Activated effector memory CD4-positive, alpha-beta T cell treated with Interleukin-2 at 50 U/mL for 16 hours (primary cell): ENCODE data around the gene CCDC12.
"Not testable (repeated sequence)": the region's sequence is repeated elsewhere in the genome, so short reads cannot be mapped to it uniquely, and the experiment has no call there.

Experiments
- DNase-seq: peaks from one replicate; pipeline ENCODE4 v3.0.0-alpha.2; 2020

The CCDC12 gene

GRCh38 chr3:46921041-46921440 lies 55.5 kb downstream of the CCDC12 start:
- DNase-seq: no peak

- DNase-seq: no peak
These were observed 57.9 kb downstream of the CCDC12 start for GRCh38 chr3:46918634-46919033.

- no peak for DNase-seq
These were observed 58.3 kb downstream of the CCDC12 start for GRCh38 chr3:46918202-46918601.

GRCh38 chr3:46917257-46917656 lies 59.3 kb downstream of the CCDC12 start:
- no peak for DNase-seq

DNA sequence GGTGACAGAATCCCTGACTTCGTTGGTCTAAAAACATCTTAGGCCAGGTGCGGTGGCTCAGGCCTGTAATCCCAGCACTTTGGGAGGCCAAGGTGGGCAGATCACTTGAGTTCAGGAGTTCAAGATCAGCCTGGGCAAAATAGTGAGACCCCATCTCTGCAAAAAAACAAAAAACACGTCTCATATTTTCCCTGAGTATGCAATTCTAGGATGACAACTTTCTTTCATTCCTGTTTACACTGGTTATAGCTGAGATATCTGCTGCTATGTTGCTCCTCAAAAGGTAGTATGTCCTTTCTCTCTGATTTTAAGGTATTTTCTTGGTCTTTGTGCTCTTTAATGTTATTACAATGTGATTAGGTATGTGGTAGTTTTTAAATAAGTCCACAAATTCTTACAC lies 59.7 kb downstream of the CCDC12 start:
- DNase-seq: no peak

DNA sequence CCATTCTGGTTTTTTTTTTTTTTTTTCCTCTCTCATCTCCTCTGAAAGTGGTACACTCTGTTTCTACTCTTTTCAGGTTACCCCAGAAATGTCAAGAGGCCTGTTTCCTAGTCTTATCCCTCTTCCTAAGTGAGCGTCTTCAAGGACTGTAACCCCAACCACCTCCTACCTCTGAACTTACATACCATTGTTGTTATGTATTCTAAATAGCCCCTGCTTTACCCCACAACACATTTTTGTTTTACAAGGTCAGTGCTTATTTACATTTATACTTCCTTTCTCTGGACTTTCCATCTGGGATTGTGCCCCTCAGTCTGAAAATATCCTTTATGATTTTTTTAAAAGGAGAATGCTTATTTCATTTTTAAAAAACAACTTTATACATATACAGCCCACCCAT lies 60.3 kb downstream of the CCDC12 start:
- DNase-seq: no peak

GRCh38 chr3:46915297-46915822 lies 61.2 kb downstream of the CCDC12 start:
- no peak for DNase-seq

DNA sequence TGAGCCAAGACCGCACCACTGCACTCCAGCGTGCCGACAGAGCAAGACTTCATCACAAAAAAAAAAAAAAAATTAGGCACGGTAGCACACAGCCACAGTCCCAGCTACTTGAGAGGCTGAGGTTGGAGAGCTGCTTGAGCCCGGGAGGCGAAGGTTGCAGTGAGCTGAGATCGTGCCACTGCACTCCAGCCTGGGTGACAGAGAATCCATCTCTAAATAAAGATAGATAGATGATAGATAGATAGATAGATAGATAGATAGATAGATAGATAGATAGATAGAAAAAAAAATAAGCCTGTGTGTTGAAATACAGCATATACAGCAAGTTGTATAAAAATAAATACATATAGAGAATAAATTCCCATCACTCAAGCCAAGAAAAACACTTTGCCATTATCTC lies 61.7 kb downstream of the CCDC12 start:
- no peak for DNase-seq

DNA sequence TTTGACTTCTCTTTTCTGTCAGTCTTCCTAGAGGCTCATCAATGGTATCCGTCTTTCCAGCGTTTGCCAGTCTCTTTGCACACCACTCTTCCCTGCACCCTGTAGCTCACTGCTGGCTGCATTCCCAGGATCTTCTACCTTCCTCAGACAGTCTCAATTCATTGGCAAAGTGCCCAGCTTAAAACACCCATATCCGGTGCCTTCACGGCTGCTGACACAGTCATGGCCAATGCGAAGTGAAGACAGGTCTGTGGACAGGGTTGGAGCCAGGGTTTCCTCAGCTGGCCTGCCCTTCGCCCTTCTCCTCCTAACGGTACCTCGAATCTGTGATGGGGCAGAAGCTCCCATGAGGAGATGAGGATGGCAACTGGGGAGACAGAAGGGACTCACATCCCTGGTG lies 62.9 kb downstream of the CCDC12 start:
- DNase-seq: no peak

DNA sequence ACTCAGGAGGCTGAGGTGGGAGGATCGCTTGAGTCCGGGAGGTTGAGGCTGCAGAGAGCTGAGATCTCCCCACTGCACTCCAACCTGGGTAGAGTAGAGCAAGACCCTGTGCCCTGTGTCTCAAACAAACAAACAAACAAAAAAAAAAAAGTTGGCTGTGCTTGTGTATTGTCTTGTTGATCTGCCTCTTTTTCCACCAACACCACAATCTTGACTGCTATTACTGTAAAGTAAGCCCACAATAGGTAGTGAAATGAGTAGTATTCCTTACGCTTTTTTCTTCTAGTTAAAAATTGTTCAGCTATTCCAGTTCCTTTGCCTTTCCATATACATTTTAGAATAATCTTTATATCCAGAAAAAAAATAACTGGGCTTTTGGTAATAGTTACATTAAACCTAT lies 63.6 kb downstream of the CCDC12 start:
- no peak for DNase-seq

DNA sequence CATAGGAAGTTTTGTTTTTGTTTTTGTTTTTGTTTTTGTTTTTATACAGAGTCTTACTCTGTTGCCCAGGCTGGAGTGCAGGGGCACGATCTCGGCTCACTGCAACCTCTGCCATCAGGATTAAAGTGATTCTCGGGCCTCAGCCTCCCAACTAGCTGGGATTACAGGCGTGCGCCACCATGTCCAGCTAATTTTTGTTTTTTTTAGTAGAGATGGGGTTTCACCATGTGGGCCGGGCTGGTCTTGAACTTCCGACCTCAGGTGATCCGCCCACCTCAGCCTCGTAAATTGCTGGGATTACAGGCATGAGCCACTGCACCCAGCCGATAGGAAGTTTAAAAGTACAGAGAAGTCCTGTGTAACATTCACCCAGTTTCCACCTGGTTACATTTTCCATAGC lies 65.6 kb downstream of the CCDC12 start:
- DNase-seq: not testable (repeated sequence)

GRCh38 chr3:46910166-46910760 lies 66.3 kb downstream of the CCDC12 start:
- no peak for DNase-seq

GRCh38 chr3:46909535-46910161 lies 66.9 kb downstream of the CCDC12 start:
- DNase-seq: peak; percentile 64

GRCh38 chr3:46908986-46909534 lies 67.5 kb downstream of the CCDC12 start:
- no peak for DNase-seq

DNA sequence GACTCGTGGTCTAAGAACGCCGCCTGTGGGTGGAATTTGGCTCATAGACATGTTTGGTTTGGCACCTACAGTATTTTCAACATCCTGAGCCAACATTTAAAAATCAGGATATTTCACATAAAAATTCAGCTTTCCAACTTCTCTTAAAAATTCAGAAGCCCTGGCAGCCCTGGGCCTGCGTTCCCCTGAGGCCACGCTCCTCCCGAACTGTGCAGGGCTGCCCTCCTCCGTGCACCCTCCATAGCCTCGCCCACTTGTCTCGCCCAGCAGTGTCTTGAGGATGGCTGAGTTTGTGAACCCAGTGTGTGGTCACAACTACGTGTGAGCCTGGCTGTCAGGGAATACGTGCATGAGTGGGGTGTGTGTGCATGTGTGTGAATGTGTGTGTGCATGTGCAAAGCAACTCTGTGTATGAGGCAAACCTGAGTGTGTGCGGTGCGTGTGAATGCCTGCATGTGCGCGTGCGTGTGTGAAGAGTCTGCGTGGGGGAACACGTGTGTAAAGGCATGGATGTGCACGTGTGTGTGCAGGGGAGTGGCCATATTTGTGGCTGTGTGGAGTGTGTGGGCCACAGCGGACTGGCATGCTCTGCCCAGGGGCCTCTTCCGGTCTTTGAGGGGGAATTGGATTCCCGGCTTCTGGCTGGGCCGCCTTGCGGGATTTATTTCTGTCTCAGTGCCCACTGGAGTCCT lies 68.1 kb downstream of the CCDC12 start:
- no peak for DNase-seq

- no peak for DNase-seq
These were observed 68.6 kb downstream of the CCDC12 start for GRCh38 chr3:46907960-46908293.

DNA sequence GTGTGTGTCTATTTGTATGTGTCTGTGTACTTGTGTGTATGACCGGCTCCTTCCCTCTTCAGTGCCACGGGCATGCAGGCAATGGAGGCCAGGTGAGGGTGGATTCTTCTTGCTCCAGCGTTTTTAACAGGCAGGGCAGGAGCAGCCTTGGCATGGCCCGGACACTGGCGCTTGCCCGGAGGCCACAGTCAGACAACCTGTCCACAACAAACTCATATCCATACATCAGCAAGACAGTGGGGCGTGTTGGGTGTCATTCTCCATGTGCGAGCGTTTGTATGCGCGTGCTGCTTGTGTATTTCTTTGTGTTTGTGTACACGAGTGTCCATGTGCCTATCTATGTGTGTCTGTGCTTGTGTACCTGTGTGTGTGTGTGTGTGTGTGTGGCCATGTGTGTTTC lies 69.3 kb downstream of the CCDC12 start:
- no peak for DNase-seq

DNA sequence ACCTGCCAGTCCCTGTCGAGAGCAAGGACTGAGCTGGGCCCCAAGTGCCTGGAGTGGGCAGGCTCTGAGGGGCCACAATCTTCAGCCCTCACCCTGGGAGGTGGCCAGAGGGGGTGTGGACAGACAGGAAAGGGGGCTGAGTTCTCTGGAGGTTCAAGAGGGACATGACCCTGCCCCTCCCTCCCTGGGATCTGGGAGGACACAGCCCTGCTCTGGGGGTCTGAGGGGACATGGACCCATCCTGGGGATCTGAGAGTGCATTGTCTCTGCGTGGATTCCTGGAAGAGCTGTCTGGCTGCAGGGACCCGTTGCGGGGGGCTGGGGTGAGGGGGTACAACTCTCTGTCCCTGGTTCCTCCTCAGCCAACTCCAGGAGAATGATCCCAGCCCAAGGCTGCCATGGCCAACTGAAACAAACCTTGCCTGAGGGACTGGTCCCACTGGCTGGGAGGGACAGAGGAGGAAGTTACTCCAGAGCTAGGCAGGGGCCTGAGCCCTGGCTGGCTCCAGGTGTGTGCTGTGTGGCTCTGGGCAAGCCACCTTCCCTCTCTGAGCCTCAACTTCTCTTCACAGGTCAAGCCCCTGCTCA lies 70.0 kb downstream of the CCDC12 start:
- DNase-seq: no peak

GRCh38 chr3:46905661-46906451 lies 70.7 kb downstream of the CCDC12 start:
- no peak for DNase-seq

- no peak for DNase-seq
These were observed 71.4 kb downstream of the CCDC12 start for GRCh38 chr3:46905213-46905560.

GRCh38 chr3:46904303-46905212 lies 72.0 kb downstream of the CCDC12 start:
- DNase-seq: no peak
